Left lung (tissue), 10 donors: ENCODE measurements around the gene MYBPC2. TPM values are rescaled to one million over a fixed set of nuclear protein-coding genes. Genes with fewer than 3 reads are reported as not detected.
A peak's percentile ranks its signal among the peaks of the same experiment; 100 is the strongest.

ENCODE experiments used
- ATAC-seq: fragments of 200-7000 bp; cut with Tn5 transposase; one replicate; pipeline ENCODE4 v1.9.1; 2020; ENCODE audit warnings: moderate library complexity
- DNase-seq, 4 donors: peaks; one replicate each; pipeline ENCODE4 v3.0.0-alpha.2; 2013 to 2020
- H3K27ac ChIP-seq, 2 donors: fragments of 200-600 bp; sonication (generic) in 1 of 2; one replicate each; pipeline versions ENCODE4 v1.5.0 to v1.8.0; 2020 to 2021
- H3K27me3 ChIP-seq, 2 donors: fragments of 200-600 bp; sonication (generic) in 1 of 2; one replicate each; pipeline versions ENCODE4 v1.5.0 to v1.8.0; 2020 to 2021
- H3K36me3 ChIP-seq, 2 donors: fragments of 200-600 bp; sonication (generic) in 1 of 2; one replicate each; pipeline versions ENCODE4 v1.5.0 to v1.8.0; 2020 to 2021
- H3K4me1 ChIP-seq, 2 donors: fragments of 200-600 bp; one replicate each; pipeline ENCODE4 v1.8.0; 2021
- H3K4me3 ChIP-seq, 2 donors: fragments of 200-600 bp; sonication (generic) in 1 of 2; one replicate each; pipeline versions ENCODE4 v1.5.0 to v1.8.0; 2020 to 2021; ENCODE audit warnings: mild to moderate bottlenecking in 1 of 2
- H3K9me3 ChIP-seq, 2 donors: fragments of 200-600 bp; sonication (generic) in 1 of 2; one replicate each; pipeline versions ENCODE4 v1.5.0 to v1.8.0; 2020 to 2021
- CTCF ChIP-seq, 2 donors: fragments of 200-600 bp; sonication (generic) in 1 of 2; IDR thresholded peaks; one replicate each; pipeline versions ENCODE4 v1.5.0 to v1.8.0; 2021; ENCODE audit warnings: antibody characterized with exemption in 2 of 2
- intact Hi-C, 2 donors: fragments of 100-400 bp; cut with DNase I; formaldehyde crosslinking; loops; one replicate each; pipeline versions ENCODE4 v1.11.2 to v1.14.2; 2022
- polyA plus RNA-seq, 6 donors: library from polyadenylated mRNA; unstranded; fragments of 120-200 nt; gene quantifications; one replicate each; pipeline ENCODE4 v1.2.1, GENCODE V29; 2013; ENCODE audit not compliant: insufficient read length in 6 of 6
- total RNA-seq, 2 donors: library from RNA; stranded (reverse); fragmentation: NEBNext Ultra II Directional; extraction: Animal tissue kit (Norgen Biotek cat#: 25700); gene quantifications; one replicate each; pipeline ENCODE4 v1.2.1, GENCODE V29; 2021
- donor health status: DM: no; HTN: yes; CAD: no.
- donor health status: DM: no; HTN: no; CAD: no.

The MYBPC2 gene
- total and polyA plus RNA-seq, 8 donors, result 0.06 to 0.70 (median 0.21) TPM; not detected in 2

GRCh38 chr19:50500753-50501151 lies 68.1 kb downstream of the MYBPC2 start:
- intact Hi-C loops, result no loop called here
- DNase-seq (peak in 1 of 4 donors; percentile 69), ATAC-seq (peak; percentile 61)
- no peak for TF ChIP-seq CTCF (IDR thresholded peaks at IDR 0.05)
- Histone ChIP-seq H3K4me3 (no peak overlapping the region), H3K27ac (no peak overlapping the region), H3K36me3 (peaks cover 0 to 3% of the 10 kb centered on the region in 2 donors), H3K4me1 (no peaks in the 10 kb centered on the region), H3K9me3 (no peaks in the 10 kb centered on the region), H3K27me3 (no peaks in the 10 kb centered on the region)

GRCh38 chr19:50501186-50501567 lies 68.5 kb downstream of the MYBPC2 start:
- TF ChIP-seq CTCF (IDR thresholded peaks at IDR 0.05), result no peak
- peaks cover 0 to 8% of the 10 kb centered on the region in 2 donors for H3K36me3 ChIP-seq
- no peaks in the 10 kb centered on the region for H3K27me3 ChIP-seq
- ATAC-seq, result peak; percentile 9
- no peak overlapping the region for H3K27ac ChIP-seq
- peak in 1 of 4 donors; percentile 73 for DNase-seq
- intact Hi-C loops, result no loop called here
- no peaks in the 10 kb centered on the region for H3K9me3 ChIP-seq
- H3K4me1 ChIP-seq, result no peaks in the 10 kb centered on the region
- H3K4me3 ChIP-seq, result no peak overlapping the region

- intact Hi-C loops, result no loop called here
- TF ChIP-seq CTCF (IDR thresholded peaks at IDR 0.05), result no peak
- no peak overlapping the region for H3K4me3 ChIP-seq
These were observed 69.1 kb downstream of the MYBPC2 start for GRCh38 chr19:50501568-50502475.

GRCh38 chr19:50505856-50506611 lies 73.3 kb downstream of the MYBPC2 start:
- intact Hi-C loops, result no loop called here
- Histone ChIP-seq H3K4me3 (no peak overlapping the region), H3K27me3 (no peaks in the 10 kb centered on the region), H3K4me1 (peaks cover 7 to 9% of the 10 kb centered on the region in 2 donors), H3K9me3 (no peaks in the 10 kb centered on the region), H3K36me3 (peaks cover 0 to 10% of the 10 kb centered on the region in 2 donors), H3K27ac (no peak overlapping the region)
- ATAC-seq (no peak), DNase-seq (peak in 1 of 4 donors; percentile 73)
- TF ChIP-seq CTCF (IDR thresholded peaks at IDR 0.05), result no peak

More at GRCh38 chr19:50501568-50502475, 69.1 kb downstream of the MYBPC2 start:
- ATAC-seq (peak; percentile 43), DNase-seq (peak in 1 of 4 donors; percentile 70)
- no peaks in the 10 kb centered on the region for H3K4me1 ChIP-seq
- no peaks in the 10 kb centered on the region for H3K9me3 ChIP-seq
- H3K36me3 ChIP-seq, result peaks cover 0 to 10% of the 10 kb centered on the region in 2 donors
- no peaks in the 10 kb centered on the region for H3K27me3 ChIP-seq
- no peak overlapping the region for H3K27ac ChIP-seq

GRCh38 chr19:50506700-50507099 lies 74.0 kb downstream of the MYBPC2 start:
- Histone ChIP-seq H3K36me3 (peaks cover 0 to 10% of the 10 kb centered on the region in 2 donors), H3K9me3 (no peaks in the 10 kb centered on the region), H3K27me3 (no peaks in the 10 kb centered on the region), H3K27ac (no peak overlapping the region), H3K4me3 (no peak overlapping the region), H3K4me1 (peaks cover 7 to 9% of the 10 kb centered on the region in 2 donors)
- ATAC-seq (no peak), DNase-seq (no peak)
- no peak for TF ChIP-seq CTCF (IDR thresholded peaks at IDR 0.05)
- intact Hi-C loops, result no loop called here
